GM19463 (cell line): Measurements from ENCODE around the gene F13A1.

Source experiments
- ATAC-seq: cut with Tn5 transposase; IDR thresholded peaks from one replicate; pipeline ENCODE4 v1.9.1; 2021; ENCODE audit warnings: mild to moderate bottlenecking, moderate library complexity; ENCODE audit not compliant: unreplicated experiment

F13A1 gene

GRCh38 chr6:6319952-6320811, at the start of gene F13A1:
Gene F13A1 (minus strand): TSS chr6:6320662. CDS start chr6:6318664, 1,998 bp downstream.
- peak; percentile 46 for ATAC-seq

DNA sequence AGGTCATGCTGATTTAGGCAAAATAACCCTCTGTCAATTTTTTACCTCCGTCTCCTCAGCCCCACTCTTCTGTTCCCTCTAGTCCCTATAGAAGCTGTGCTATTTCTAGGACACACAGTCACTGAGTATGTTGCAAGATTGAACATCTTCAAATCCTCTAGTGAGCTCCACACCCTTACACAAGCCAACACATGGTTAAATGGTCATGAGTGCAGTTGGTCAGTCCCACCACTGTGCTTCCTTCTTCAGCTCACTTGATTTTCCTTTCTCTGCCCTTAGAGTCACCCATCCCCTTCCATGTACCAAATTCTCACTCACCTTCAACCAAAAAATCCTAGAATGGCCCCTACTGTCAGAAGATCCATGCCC, 48.2 kb upstream of the F13A1 start:
- ATAC-seq = no peak

DNA sequence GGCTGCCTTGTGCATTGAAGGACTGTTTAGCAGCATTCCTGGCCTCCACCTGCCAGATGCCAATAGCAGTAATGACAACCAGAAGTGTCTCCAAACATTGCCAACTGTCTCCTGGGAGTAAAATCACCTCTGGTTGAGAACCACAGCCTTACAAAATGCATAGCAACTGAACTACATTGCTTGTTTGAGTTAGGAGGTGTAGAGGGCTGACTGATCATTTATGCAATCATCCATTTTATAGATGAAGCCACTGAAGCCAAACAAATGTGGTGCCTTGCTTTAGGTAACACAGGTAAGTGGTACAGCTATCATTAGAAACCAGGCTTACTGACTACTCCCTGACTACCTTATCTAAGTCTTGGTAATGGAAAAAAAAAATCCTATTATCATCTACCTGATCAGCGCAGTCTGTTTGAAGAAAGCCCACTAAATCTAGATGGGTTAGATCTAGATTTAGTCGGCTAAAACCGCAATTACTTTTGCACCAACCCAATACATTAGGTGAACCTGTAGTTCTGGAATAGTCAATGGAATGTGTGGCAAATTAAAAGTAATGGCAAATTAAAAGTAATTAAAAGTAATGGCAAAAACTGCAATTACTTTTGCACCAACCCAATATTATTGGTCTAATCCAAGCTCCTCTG, 47.7 kb upstream of the F13A1 start:
- ATAC-seq = no peak

DNA sequence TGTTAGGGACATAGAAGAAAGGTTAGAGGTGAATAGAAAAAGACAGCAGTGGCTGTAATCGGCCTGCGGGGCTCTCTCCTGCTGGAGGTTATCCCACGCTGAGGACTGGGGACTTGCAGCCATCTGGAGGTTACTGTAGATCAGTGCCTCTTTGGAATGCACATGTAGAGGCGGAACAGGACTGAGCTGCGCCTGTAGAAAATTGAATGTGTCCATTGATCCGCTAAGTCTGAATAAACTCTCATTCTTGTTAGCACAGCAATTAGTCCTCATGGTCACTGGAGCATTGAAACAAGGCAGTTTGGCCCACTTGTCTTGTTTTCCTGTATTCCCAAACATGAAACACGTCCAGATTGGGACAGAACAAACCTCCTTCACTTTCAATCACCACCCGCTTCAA, 46.3 kb upstream of the F13A1 start:
- ATAC-seq = no peak

- ATAC-seq = no peak
Observed at GRCh38 chr6:6365242-6365641, 44.8 kb upstream of the F13A1 start.

DNA sequence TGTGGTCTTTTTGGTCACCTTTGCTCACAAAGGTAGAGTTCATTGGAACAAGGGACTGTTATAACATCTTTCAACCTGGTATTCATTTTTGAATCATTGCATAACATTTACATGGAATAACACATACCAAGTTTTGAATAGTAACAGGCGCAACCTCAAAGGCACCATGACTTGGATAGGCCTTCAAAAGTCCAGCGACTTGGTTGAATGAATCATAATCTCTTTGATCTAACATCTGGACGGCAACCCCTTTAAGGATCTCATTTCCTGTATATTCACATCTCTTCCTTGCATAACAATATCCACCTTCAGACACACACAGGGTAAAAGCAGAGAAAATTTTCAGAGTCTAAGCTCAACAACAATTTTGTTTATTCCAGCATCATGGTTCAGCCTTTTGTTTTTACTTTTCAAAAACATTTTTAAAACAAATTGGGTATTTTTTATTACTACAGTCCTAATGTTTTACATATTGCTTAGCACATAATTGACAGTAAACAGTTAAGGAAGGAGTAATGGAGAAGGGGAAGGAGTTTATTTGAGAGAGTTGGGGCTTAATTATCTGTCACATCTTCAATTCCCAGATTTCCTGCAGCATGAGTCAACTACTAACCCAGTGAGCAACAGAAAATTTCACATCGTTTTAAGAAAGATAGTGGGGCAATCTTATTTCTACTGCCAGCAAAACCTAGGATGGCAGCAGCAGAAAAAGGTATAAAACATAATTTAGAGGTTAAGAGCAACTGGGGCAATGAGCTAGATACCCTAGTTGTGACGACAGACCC, 41.8 kb upstream of the F13A1 start:
- ATAC-seq = no peak

- ATAC-seq = no peak
Observed at GRCh38 chr6:6357530-6357929, 37.1 kb upstream of the F13A1 start.

DNA sequence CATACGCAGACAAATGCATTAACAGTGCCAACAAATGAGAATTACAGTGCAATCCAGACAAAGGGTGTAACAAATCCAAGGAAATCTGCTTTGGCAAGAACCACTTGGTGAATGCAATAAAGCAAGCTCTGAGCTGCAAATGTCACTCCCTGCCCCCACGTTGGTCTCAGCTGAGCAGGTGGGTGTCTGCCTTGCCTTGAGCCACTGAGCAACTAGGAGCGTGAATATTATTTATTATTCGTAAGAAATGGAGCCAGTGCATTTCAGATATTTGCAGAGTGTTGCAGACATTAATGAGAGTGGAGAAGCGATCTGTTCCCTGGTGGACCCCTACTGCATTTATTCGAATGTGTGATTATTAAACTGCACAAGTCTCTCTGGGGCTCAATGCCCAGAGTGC, 36.6 kb upstream of the F13A1 start:
- no peak for ATAC-seq

GRCh38 chr6:6352772-6353171, 32.3 kb upstream of the F13A1 start:
- no peak for ATAC-seq

- no peak for ATAC-seq
Observed at GRCh38 chr6:6351511-6352025, 31.1 kb upstream of the F13A1 start.

DNA sequence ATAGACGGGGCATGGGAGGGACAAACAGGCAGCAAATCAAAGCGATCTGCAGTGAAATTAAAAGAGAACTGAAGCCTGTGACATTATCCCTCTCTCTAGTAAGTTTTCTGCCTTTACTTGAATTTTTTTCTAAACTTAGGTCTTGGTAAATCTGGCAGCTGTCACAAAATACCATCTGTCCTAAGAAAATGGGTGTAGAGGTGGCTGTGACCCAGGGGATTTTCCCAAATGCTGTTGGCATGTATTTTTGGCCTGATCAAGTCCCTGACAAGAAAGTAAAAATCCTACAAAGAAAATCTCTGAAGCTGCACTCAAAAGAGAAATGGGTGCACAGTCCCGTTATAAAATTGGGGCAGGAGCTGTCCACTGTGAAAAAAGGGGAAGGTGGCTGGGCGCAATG, 30.2 kb upstream of the F13A1 start:
- no peak for ATAC-seq

GRCh38 chr6:6348256-6348655, 27.8 kb upstream of the F13A1 start:
- ATAC-seq = no peak

DNA sequence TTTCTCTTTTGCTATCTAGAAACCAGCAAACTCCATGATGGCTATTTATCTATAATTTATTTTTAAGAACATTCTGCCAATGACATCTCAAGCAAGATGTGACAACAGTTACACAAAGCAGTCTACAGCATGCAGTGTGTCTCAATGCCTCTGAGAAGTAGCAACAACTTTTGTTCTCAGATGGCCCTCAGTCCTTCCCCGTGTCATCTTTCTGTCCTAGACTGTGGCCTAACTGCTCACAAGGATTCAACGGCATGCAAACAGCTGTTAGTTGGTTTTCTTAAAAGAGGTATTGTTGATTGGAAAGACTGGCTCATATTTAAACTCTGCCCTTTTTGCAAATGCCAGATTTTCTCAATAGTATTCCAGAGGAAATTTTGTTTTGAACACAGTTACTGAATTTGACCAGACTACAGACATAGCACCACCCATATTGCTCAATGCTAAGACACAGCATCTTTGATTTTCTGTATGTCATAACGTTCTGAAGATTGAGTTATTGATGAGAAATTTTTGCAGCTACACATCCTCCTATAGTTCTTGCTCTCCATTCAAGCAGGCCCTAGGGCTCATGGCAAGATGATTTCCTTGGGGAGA, 26.1 kb upstream of the F13A1 start:
- no peak for ATAC-seq

- ATAC-seq = no peak
Observed at GRCh38 chr6:6333501-6333900, 13.0 kb upstream of the F13A1 start.

DNA sequence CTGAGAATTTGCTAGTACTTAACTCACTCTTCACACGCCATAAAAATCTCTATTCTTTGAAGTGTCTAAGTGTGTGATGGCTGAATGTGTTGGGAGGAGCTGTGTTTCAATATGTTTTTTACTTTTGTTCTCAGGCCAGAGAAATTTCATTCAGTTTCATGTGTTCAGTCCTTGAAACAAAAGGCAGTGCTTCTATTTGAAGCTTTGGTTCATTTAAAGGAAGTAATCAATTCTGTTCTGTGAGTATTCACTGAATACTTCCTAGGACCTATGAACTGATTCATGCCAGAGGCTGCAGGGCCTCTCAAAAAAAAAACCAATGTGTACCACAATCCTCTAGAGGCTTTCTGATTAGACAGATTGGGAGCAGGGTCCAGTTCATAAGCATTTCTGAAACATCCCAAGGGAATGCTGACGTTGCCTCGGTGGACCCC, 12.4 kb upstream of the F13A1 start:
- no peak for ATAC-seq

DNA sequence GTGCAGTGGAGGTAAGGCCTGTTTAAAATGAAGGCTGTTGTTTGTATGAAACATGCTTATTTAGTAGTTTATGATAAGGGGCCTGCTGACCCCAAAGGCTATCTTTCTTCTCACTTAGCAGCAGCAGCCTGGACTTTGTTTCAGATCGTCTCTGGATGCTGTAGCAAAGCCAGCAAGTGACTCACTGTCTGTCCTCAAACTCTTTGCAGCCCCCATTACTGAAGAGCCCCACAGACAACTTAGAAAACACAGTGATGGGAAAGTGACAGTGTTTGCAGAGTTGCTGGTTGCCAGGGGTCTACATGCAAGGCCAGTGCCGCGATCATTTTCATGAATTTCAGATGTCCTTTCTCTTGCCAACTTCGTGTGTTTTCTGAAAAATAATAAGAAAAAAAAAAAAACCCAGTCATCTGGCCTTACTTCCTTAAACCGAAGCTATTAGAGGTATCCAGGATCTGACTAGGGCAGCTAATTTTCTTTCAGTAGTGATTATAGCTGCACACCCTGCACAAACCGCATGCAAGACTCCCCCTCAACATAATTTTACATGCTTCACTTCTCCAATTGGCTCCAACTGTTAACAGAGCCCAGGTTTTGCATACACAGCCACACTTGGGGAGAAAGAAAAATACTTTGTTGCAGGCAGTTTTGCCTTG, 11.6 kb upstream of the F13A1 start:
- ATAC-seq = peak; percentile 60

DNA sequence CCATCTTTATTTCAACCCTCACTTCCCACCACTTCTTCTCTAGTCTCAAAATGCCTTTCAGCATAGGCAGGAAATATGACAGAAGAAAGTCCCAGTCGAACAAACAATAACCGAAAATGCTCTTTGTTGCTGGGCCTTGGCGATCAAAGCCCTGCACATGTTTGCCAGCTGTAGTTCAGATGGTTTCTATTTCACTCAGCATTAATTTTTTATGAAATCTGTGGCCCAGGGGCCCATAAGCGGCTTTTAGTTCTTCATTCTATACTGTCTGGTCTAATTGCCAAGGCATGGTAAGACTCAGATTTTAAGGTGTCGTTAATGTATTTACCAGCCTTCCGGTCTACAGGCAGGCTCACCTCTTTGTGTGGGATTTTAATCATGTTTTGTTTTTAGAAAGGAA, 10.9 kb upstream of the F13A1 start:
- peak; percentile 60 for ATAC-seq

GRCh38 chr6:6330407-6330806, 9.9 kb upstream of the F13A1 start:
- ATAC-seq = no peak

GRCh38 chr6:6328451-6328850, 8.0 kb upstream of the F13A1 start:
- no peak for ATAC-seq

DNA sequence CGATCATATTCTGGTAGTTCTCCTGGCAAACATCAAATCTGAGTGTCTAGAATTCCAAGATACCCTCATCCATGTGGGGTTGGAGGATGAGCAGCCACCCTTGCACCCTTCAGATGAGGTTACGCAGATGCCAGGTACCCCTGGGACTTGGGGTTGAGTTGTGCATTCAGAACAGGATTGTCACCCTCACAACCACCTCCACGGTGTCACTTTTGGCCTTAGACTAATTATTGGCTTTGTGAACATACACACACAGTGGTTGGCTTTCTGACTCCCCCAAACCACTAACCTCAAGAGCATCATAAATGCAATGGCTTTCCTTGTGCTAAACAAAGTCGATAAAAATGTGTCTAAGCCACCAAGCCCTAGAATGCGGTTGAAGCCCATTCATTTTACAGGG, 2.9 kb upstream of the F13A1 start:
- no peak for ATAC-seq

DNA sequence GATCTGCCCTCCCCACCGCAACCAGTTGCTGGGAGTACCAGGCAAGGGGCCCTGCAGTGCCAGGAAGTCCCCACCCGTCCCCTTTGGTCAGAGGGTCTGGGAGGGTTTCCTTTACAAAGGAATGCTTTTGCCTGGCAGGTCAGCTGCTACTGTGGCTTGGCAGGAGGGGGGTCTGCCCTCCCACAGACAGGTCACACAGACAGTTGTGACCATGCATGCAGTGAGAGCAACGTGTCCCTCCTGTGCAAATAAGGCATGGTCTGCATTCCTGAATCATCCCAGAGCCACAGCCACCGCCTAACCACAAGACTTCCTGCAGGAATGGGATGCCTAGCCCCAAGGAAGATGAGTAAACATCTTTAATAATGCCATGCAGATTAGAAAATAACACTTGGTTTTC, 439 bp upstream of the F13A1 start:
- ATAC-seq = no peak
